Natural killer cell (primary cell): ENCODE results near the gene UQCC3. TPM values are rescaled to one million over a fixed set of nuclear protein-coding genes. Genes with fewer than 3 reads are reported as not detected.
"Not testable (repeated sequence)": the region's sequence is repeated elsewhere in the genome, so short reads cannot be mapped to it uniquely, and the experiment has no call there.

Source experiments
- ATAC-seq, 3 donors: fragments of 150-1000 bp in 2 of 3; fragments of 200-7000 bp in 1 of 3; cut with Tn5 transposase; 1 replicate in 1 of 3; 2 replicates in 2 of 3; pipeline ENCODE4 v1.10.0; 2021; ENCODE audit warnings: mild to moderate bottlenecking in 2 of 3, moderate library complexity in 2 of 3
- DNase-seq, 2 donors: peaks; one replicate each; pipeline versions ENCODE4 v3.0.0 to v3.0.0-alpha.2; 2013 to 2021; ENCODE audit warnings: mixed read lengths in 1 of 2
- H3K27ac ChIP-seq: one replicate; pipeline ENCODE4 v1.5.1; 2013; ENCODE audit warnings: mild to moderate bottlenecking, low read length
- H3K27me3 ChIP-seq: one replicate; pipeline ENCODE4 v1.6.1; 2013; ENCODE audit warnings: low read length; ENCODE audit not compliant: control insufficient read depth, insufficient read depth
- H3K36me3 ChIP-seq: one replicate; pipeline ENCODE4 v1.6.1; 2013; ENCODE audit warnings: low read length; ENCODE audit not compliant: control insufficient read depth, insufficient read depth
- H3K4me1 ChIP-seq: one replicate; pipeline ENCODE4 v1.6.1; 2013; ENCODE audit warnings: low read length; ENCODE audit not compliant: control insufficient read depth, insufficient read depth
- H3K4me3 ChIP-seq: one replicate; pipeline ENCODE4 v1.5.1; 2013; ENCODE audit warnings: low read length
- H3K9me3 ChIP-seq: one replicate; pipeline ENCODE4 v1.6.1; 2013; ENCODE audit warnings: low read length; ENCODE audit not compliant: control insufficient read depth, insufficient read depth
- H3K27ac Mint-ChIP-seq, 2 donors: one replicate each; pipeline ENCODE4 v1.8.0; 2022; ENCODE audit warnings: mild to moderate bottlenecking in 2 of 2, mixed read lengths in 2 of 2, moderate library complexity in 1 of 2
- H3K27me3 Mint-ChIP-seq, 2 donors: one replicate each; pipeline ENCODE4 v1.8.0; 2022; ENCODE audit warnings: low read depth in 2 of 2, mixed read lengths in 2 of 2
- H3K36me3 Mint-ChIP-seq: one replicate; pipeline ENCODE4 v1.8.0; 2022; ENCODE audit warnings: mixed read lengths
- H3K4me1 Mint-ChIP-seq, 2 donors: one replicate each; pipeline ENCODE4 v1.8.0; 2022; ENCODE audit warnings: mixed read lengths in 2 of 2
- H3K4me3 Mint-ChIP-seq: one replicate; pipeline ENCODE4 v1.8.0; 2022; ENCODE audit warnings: mild to moderate bottlenecking, moderate library complexity, mixed read lengths
- H3K9me3 Mint-ChIP-seq, 2 donors: one replicate each; pipeline ENCODE4 v1.8.0; 2022; ENCODE audit warnings: mixed read lengths in 2 of 2
- WGBS: methylation state at CpG from one replicate; pipeline ENCODE4 v1.1.7; 2013; ENCODE audit warnings: missing lambda C conversion rate; ENCODE audit not compliant: insufficient coverage; 5-methylcytosine and 5-hydroxymethylcytosine counted together
- intact Hi-C: fragments of 100-400 bp; cut with micrococcal nuclease; formaldehyde crosslinking; loops from one replicate; pipeline ENCODE4 v1.14.2; 2022
- total RNA-seq, 4 donors: library from RNA; stranded (reverse); fragments of 120-200 nt in 1 of 4; gene quantifications; one replicate each; pipeline versions ENCODE4 v1.2.3 to v1.2.4, GENCODE V29; 2013 to 2022
- TF ChIP-seq, protein P1 (sequence below): fragments of 200-600 bp; IDR thresholded peaks from one replicate; pipeline ENCODE4 v1.8.0; 2022; ENCODE audit warnings: antibody characterized with exemption

UQCC3 gene
- total RNA-seq, 3 donors from 2014 or later (not counting 1 experiment from before 2014, with no cell fraction given): 3.9 to 5.2 (median 4.0) TPM

- no peaks in the 10 kb centered on the region for H3K27me3 Mint-ChIP-seq
- TF ChIP-seq, protein P1, sequence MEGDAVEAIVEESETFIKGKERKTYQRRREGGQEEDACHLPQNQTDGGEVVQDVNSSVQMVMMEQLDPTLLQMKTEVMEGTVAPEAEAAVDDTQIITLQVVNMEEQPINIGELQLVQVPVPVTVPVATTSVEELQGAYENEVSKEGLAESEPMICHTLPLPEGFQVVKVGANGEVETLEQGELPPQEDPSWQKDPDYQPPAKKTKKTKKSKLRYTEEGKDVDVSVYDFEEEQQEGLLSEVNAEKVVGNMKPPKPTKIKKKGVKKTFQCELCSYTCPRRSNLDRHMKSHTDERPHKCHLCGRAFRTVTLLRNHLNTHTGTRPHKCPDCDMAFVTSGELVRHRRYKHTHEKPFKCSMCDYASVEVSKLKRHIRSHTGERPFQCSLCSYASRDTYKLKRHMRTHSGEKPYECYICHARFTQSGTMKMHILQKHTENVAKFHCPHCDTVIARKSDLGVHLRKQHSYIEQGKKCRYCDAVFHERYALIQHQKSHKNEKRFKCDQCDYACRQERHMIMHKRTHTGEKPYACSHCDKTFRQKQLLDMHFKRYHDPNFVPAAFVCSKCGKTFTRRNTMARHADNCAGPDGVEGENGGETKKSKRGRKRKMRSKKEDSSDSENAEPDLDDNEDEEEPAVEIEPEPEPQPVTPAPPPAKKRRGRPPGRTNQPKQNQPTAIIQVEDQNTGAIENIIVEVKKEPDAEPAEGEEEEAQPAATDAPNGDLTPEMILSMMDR: peak; percentile 84
- no peak overlapping the region for H3K27ac ChIP-seq
- H3K9me3 Mint-ChIP-seq: no peaks in the 10 kb centered on the region
- H3K4me1 Mint-ChIP-seq: peaks cover 8% of the 10 kb centered on the region in 2 donors
- H3K36me3 Mint-ChIP-seq: no peaks in the 10 kb centered on the region
- 53% methylated on average over 14 of the region's 14 CpGs for WGBS
- intact Hi-C loops: loop anchor here (1.0 kb wide), 5 partner anchors 13 to 300 kb away; no protein-coding TSS in a partner anchor
- no peak overlapping the region for H3K4me3 ChIP-seq
- no peaks in the 10 kb centered on the region for H3K27me3 ChIP-seq
- peak; percentile 72 to 91 for DNase-seq
- no peaks in the 10 kb centered on the region for H3K4me1 ChIP-seq
- no peak overlapping the region for H3K4me3 Mint-ChIP-seq
- no peaks in the 10 kb centered on the region for H3K9me3 ChIP-seq
- peak overlapping the region in 1 of 2 donors; percentile 7 for H3K27ac Mint-ChIP-seq
- H3K36me3 ChIP-seq: peaks cover 21% of the 10 kb centered on the region
- peak; percentile 78 to 98 (median 96) for ATAC-seq
Observed at GRCh38 chr11:62694455-62695167, 23.1 kb downstream of the UQCC3 start.

DNA sequence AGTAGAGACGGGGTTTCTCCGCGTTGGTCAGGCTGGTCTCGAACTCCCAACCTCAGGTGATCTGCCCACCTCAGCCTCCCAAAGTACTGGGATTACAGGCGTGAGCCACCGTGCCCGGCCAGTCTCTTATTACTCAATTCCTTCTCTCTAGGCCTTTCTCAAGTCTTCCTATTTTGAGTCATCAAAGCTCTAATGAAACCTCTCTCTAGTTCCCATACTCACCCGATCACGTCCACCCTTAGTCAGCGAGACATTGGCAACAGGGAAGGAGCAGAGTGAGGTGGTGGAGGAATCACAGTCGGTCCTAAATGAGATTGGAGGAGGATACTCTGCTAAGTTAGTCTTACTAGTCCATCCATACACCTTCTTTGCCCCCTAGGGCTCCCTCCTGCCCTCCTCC lies 30.8 kb downstream of the UQCC3 start:
- WGBS: 90% methylated on average over 4 of the region's 11 CpGs
- no peaks in the 10 kb centered on the region for H3K36me3 ChIP-seq
- H3K27ac ChIP-seq: no peak overlapping the region
- peaks cover 19 to 22% of the 10 kb centered on the region in 2 donors for H3K4me1 Mint-ChIP-seq
- intact Hi-C loops: no loop called here
- H3K4me1 ChIP-seq: peaks cover 19% of the 10 kb centered on the region
- TF ChIP-seq, protein P1: no peak
- H3K9me3 ChIP-seq: no peaks in the 10 kb centered on the region
- H3K27me3 Mint-ChIP-seq: no peaks in the 10 kb centered on the region
- DNase-seq (no peak), ATAC-seq (no peak)
- no peaks in the 10 kb centered on the region for H3K9me3 Mint-ChIP-seq
- H3K4me3 Mint-ChIP-seq: no peak overlapping the region
- no peak overlapping the region for H3K27ac Mint-ChIP-seq
- H3K36me3 Mint-ChIP-seq: no peaks in the 10 kb centered on the region
- no peaks in the 10 kb centered on the region for H3K27me3 ChIP-seq
- no peak overlapping the region for H3K4me3 ChIP-seq

DNA sequence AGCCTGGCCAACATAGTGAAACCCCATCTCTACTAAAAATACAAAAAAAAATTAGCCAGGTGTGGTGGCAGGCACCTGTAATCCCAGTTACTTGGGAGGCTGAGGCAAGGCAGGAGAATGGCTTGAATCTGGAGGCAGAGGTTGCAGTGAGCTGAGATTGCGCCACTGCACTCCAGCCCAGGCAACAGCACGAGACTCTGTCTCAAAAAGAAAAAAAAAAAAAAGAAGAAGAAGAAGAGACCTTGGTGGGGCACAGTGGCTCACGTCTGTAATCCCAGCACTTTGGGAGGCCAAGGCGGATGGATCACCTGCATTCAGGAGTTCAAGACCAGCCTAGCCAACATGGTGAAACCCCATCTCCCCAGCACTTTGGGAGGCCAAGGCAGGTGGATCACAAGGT lies 32.4 kb downstream of the UQCC3 start:
- H3K4me1 Mint-ChIP-seq: peaks cover 24 to 29% of the 10 kb centered on the region in 2 donors
- H3K9me3 Mint-ChIP-seq, H3K27me3 Mint-ChIP-seq, H3K36me3 Mint-ChIP-seq, H3K36me3 ChIP-seq, H3K27ac Mint-ChIP-seq, H3K4me3 ChIP-seq, intact Hi-C loops, DNase-seq, H3K9me3 ChIP-seq, ATAC-seq, H3K27me3 ChIP-seq, H3K27ac ChIP-seq, H3K4me3 Mint-ChIP-seq: not testable (repeated sequence)
- whole genome bisulfite sequencing: 92% methylated on average over 4 of the region's 4 CpGs
- H3K4me1 ChIP-seq: peaks cover 36% of the 10 kb centered on the region

GRCh38 chr11:62705413-62705812 lies 33.9 kb downstream of the UQCC3 start:
- Mint-ChIP-seq H3K9me3 (no peaks in the 10 kb centered on the region), H3K36me3 (no peaks in the 10 kb centered on the region), H3K4me3 (peak overlapping the region; percentile 94), H3K27ac (peak overlapping the region; percentile 91 to 97), H3K4me1 (peaks cover 36 to 41% of the 10 kb centered on the region in 2 donors), H3K27me3 (no peaks in the 10 kb centered on the region)
- Histone ChIP-seq H3K36me3 (peaks cover under 1% of the 10 kb centered on the region), H3K27me3 (no peaks in the 10 kb centered on the region), H3K4me1 (peaks cover 47% of the 10 kb centered on the region), H3K4me3 (peak overlapping the region; percentile 70), H3K27ac (peak overlapping the region; percentile 89), H3K9me3 (no peaks in the 10 kb centered on the region)
- TF ChIP-seq, protein P1: no peak
- 75% methylated on average over 7 of the region's 7 CpGs for WGBS
- no peak for ATAC-seq
- intact Hi-C loops: loop anchor here (5.0 kb wide), 4 partner anchors 33 to 137 kb away; partner anchors contain the start of genes EEF1G, EML3, LBHD1 and ROM1
- no peak for DNase-seq
